ENCODE results near the gene TGIF2.

Gene TGIF2
- total RNA-seq, result 7.8 to 28.4 (median 16.0) reads per million in 18 experiments

DNA sequence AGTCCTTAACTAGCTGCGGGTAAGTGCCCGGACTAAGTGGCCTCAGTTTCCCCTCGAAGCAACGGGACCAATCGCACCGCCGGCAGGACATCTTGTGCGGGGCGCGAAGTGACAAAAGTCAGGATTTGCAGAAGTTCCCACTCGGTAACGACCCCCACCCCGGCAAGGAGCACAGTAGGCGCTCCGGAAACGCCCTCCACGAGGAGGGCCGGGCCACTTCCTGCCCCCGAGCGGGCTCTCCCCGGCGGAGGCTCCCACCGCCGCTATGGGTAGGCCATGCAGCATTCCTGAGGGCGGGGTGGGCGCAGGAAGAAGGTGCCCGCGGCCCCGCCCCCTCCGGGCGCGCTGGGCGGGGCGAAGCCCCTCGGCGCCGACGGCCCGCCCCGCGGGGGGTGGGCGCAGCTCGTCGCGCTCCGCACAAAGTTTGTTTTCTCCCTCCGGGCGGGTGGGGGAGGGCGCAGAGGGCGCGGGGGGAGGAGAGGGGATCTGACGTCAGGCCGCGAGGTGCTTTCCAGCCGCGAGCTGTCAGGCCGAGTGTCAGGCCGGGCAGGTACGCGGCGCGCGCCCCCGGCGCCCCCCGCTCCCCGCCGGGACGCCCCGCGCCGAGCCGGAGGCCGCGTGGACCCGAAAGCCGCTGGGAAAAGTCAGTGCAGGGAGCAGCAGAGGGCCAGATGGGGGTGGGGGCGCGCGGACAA is at the start of gene TGIF2:
Gene TGIF2 (plus strand): TSS at position 495 of the 695 bp plus-strand sequence. CDS start 5,178 bp downstream, outside the sequence.
- peak; percentile 41 to 68 for DNase-seq

- no peak for DNase-seq
Measured at GRCh38 chr20:36525620-36526365, 47.6 kb upstream of the TGIF2 start.

DNA sequence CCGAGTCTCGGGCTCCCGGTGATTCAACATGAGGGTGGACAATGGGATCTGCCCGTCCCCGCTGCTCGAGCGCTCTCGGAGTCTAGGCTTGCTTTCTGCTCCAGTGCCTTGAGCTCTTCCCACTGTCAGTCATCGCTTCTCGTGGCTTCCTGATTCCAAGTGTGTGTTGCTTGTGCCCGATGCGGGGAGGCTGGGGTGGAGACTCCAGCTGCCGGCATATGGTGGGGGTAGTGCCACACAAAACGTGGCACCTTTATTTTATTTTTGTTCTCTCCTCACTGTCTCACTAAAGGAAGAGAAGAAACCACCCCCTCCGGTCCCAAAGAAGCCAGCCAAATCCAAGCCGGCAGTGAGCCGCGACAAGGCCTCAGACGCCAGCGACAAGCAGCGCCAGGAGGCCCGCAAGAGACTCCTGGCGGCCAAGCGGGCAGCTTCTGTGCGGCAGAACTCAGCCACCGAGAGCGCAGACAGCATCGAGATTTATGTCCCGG is 46.8 kb upstream of the TGIF2 start:
- no peak for DNase-seq

- no peak for DNase-seq
Measured at GRCh38 chr20:36527331-36528125, 45.9 kb upstream of the TGIF2 start.

- DNase-seq, result no peak
Measured at GRCh38 chr20:36528176-36528874, 45.1 kb upstream of the TGIF2 start.

DNA sequence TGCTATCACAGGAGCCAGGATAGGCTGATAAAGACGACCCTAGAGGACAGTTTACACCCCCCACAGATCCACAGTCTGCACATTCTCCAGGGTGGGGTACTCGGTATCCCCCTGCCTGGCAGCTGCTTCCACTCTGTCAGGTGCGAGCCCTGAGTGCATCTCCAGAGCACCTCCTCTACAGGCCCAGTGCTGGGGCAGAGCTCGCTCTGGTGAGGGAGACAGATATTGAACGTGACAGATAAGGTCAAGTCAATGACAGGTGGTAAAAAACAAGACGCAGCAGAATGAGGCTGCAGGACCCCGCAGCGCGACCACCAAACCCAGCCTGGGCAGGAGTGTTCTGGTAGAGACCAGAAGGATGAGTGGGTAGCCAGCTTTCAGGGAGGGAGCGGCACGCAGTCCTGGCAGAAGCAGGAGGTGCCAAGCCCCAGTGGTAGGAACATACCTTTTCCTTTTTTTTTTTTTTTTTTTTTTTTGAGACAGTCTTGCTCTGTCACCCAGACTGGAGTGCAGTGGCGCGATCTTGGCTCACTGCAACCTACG is 44.5 kb upstream of the TGIF2 start:
- DNase-seq, result no peak

DNA sequence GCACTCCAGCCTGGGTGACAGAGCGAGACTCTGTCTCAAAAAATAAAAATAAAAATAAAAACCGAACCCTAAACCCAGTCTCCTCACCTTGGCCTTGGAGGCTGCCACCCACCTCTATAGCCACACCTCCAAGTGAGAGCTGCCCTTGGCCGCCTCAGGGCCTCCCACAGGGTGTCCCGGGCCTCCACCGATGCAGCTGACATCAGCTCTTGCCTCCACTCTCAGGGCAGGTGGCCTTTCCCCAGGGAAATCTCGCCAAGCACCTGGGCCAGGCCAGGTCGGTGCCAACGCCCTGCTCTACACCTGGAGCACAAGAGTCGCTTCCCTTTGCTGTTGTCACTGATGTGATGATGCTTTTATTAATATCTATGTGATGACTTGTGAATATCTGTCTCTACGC is 41.0 kb upstream of the TGIF2 start:
- no peak for DNase-seq

GRCh38 chr20:36532822-36533221 is 40.6 kb upstream of the TGIF2 start:
- DNase-seq, result no peak

DNA sequence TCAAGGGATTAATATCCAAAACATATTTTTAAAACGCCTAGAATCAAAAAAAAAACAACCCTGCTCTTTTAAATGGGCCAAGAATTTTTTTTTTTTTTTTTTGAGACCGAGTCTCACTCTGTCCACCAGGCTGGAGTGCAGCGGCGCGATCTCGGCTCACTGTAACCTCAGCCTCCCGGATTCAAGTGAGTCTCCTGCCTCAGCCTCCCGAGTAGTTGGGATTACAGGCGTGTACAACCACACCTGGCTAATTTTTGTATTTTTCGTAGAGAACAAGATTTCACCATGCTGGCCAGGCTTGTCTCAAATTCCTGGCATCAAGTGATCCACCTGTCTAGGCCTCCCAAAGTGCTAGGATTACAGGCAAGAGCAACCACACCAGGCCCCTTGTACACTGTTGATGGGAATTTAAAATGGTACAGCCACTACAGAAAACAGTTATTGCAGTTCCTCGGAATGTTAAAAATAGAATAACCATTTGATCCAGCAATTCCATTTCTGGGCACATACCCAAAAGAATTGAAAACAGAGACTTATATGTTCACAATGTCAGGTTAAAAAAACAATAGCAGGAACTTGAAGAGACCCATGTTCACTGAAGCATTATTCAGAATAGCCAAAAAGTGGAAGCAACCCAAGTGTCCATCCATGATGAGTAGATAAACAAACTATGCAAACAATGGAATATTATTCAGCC is 35.2 kb upstream of the TGIF2 start:
- DNase-seq, result no peak

DNA sequence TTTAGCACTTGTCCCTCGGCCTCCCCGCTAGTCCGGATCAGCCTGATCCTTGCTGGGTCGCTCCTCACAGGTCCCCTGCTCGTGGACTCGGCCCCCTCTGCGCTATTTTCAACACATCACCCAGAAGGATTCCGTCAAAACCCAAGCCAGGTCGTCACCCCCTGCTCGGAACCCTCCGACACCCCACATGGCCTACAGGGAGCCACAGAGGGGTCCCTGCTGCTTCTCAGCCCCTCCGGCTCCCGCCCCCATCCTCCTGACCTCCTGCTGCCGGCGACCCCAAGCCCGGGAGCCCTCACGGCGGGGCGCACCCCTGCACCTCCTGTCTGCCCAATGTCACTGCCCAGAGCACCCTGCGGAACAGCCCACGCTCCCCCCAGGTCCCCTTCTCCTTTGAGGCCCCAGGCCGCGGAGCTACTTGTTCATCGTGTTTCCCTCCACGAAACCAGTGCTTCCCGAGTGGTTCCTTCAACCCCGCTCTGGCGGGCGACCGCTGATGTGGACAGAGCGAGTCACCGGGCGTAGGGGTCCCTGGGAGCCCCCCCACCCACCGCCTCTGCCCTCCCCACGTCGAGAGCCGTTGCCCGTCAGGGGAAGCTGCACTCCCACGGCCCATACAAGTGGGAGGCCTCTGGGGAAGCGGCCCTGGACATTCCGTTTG is 32.7 kb upstream of the TGIF2 start:
- peak in 1 of 2 donors; percentile 42 for DNase-seq

DNA sequence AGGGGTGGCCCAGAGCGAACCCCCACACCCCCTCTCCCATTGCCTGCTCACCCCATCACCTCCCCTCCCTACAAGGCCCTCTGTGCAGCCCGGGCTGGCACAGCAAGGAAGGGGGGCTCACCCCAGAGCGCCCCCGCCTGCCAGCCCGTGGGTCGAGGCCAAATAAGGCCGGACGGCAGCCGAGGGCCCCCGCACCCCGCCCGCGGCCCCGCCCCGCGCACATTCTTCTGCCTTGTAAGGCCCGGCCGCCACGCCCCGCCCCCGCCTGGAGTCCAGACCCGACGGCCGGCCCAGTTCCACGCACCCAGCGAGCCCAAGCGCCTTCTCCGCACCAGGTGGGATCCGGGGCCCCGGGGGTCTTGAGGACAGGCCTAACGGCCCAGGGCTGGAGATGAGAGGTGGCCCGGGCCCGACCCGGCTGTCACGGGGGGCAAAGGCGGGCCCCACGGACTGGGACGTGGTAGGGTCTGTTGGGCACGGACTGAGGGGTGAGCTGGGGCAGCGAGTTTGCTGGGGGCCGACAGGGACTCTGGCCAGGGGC is 32.1 kb upstream of the TGIF2 start, which contains the start of gene MYL9:
Gene MYL9 (plus strand): TSS at position 293 of the 541 bp plus-strand sequence. CDS start 3,366 bp downstream, outside the sequence.
- peak in 1 of 2 donors; percentile 61 for DNase-seq

- DNase-seq, result peak in 1 of 2 donors; percentile 15
Measured at GRCh38 chr20:36541768-36542488, 31.5 kb upstream of the TGIF2 start.

DNA sequence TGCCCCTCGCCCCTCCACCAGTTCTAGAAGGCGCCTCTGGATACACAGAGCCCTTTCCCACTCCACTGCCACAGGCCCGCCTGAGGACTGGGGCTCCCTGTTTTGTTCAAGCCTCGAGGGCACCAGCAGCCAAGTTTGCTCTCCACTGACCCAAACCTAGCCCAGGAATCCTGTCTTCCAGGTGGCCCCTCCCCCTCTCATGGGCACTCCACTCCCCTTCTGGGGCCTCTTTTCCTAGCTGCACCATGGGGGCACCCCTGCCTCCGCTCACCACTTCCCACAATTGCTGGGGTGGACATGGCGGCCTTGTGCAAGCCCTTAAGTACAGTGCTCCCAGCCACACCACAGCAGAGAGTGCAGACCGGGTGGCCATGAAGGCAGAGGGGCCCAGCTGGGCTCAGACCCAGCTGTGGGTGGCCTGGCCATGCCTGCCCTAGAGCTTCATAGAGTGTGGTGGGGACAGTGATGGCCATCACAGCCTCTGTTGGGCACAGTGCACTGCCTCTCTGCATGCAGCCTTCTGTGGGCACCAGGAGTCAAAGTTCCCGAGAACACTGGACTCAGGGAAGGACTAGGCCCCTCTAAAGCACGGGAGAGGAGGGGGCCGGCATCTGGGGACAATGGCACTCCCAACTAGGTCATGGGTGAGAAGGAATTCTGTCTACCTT is 30.7 kb upstream of the TGIF2 start:
- DNase-seq, result no peak

DNA sequence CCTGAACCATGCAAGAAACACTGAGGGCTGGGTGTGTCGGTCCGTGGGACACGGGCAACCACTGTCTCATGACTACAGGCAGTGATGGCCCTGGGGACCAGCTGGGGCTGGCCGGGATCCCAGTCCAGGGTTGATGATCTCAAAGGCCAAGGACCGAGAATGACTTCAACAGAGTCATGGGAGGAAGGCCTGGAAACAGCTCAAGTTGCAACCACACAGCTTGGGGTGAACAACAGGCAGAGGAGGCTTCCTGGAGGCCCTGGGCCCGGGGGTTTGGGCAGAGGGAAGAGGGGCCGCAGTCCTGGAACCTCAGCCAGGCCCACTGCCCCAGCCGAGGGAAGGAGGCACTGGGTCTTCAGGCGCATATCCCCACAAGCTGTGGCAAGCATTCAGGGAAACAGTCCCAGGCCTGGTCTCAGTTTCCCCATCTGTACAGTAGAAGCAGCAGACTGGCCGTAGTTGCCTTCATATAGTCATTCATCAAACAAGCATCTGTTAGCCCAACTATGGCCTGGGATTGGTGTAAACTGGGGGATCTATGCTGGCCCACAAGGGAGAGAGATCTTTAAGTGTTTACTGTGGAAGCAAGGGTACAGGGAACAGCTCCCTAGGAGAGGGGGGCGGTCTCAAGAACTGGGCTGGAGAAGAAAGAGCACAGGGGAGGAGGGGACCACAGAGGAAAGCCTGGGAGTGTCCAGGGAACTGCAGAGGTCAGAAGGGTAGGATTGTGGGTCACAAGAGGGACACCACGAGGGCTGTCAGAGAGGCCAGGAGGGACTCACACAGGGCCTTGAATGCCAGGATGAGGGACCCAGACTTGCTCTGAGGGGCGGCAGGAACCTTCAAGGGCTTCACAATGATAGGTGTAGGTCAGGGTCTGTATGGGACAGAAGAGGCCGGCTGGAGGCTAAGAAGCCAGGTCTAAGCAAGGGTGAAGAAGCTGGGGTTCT is 29.9 kb upstream of the TGIF2 start:
- peak; percentile 3 to 54 for DNase-seq

DNA sequence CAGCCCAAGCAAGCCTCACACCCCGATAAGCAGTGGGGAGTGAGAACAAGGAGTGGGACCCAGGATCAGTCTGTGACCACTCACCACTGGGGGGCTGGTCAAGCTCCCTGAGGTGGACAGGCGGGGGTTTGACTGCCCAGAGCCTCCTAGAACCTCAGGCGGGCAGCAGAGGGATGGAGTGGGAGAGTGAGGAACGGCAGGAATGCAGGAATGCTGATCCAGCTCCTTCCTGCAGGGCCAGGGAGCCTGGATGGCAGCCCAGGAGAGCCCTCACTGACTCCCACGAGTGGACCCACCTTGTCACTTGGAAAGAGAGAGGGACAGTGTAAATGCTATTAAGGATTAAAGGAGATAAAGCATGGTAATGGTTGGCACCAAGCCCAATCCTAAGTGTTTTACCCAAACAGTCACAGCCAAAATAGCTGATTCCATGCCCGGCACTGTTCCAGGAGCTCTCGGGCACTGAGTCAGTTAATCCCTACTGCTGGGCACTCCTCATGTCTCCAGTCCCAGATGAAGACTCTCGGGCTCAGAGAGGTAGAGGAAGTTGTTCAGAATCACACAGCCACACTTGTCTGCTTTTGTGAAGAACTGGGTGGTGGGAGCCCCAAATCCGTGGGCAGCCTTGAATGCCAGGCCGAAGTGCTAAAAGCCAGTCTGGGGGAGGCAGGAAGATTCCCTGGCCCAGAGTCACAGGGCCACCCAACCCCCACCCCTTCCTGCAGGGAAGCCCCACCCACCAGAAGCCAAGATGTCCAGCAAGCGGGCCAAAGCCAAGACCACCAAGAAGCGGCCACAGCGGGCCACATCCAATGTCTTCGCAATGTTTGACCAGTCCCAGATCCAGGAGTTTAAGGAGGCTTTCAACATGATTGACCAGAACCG is 29.0 kb upstream of the TGIF2 start:
- no peak for DNase-seq

- DNase-seq, result no peak
Measured at GRCh38 chr20:36546111-36546736, 27.2 kb upstream of the TGIF2 start.

All from inflammatory macrophage (primary cell).